HepG2 (cell line): ENCODE results near the gene JSRP1. TPM values are rescaled to one million over a fixed set of nuclear protein-coding genes. Genes with fewer than 3 reads are reported as not detected.

Experiments used
- GPN1 ChIP-seq: sonication (generic); formaldehyde crosslinking; IDR thresholded peaks from 2 replicates; pipeline ENCODE4 v1.5.1; 2020; ENCODE audit warnings: missing genetic modification reagents, borderline replicate concordance
- JUNB ChIP-seq: sonication (generic); formaldehyde crosslinking; IDR thresholded peaks from 2 replicates; pipeline ENCODE4 v1.8.0; 2022; ENCODE audit warnings: missing genetic modification reagents, mild to moderate bottlenecking, borderline replicate concordance
- KLF6 ChIP-seq: IDR thresholded peaks from 2 replicates; pipeline ENCODE4 v1.8.0; 2016; ENCODE audit warnings: missing biosample characterization, missing genetic modification reagents
- MXI1 ChIP-seq: IDR thresholded peaks from 3 replicates; pipeline ENCODE4 v1.6.1; 2012; ENCODE audit warnings: low read depth, low read length, inconsistent platforms, borderline replicate concordance
- NAIF1 ChIP-seq: sonication (generic); formaldehyde crosslinking; IDR thresholded peaks from 2 replicates; pipeline ENCODE4 v1.5.0; 2020; ENCODE audit warnings: mild to moderate bottlenecking, missing genetic modification reagents, borderline replicate concordance
- RFX3 ChIP-seq: IDR thresholded peaks from 2 replicates; pipeline ENCODE4 v1.6.1; 2016; ENCODE audit warnings: missing biosample characterization, missing genetic modification reagents
- TARDBP ChIP-seq: sonication (generic); formaldehyde crosslinking; IDR thresholded peaks from 2 replicates; pipeline ENCODE4 v1.8.0; 2022; ENCODE audit warnings: mild to moderate bottlenecking, missing genetic modification reagents
- TRIM24 ChIP-seq: sonication (generic); formaldehyde crosslinking; IDR thresholded peaks from 2 replicates; pipeline ENCODE4 v1.8.0; 2022; ENCODE audit warnings: mild to moderate bottlenecking, missing genetic modification reagents
- YEATS2 ChIP-seq: sonication (generic); formaldehyde crosslinking; IDR thresholded peaks from 2 replicates; pipeline ENCODE4 v1.4.0; 2020; ENCODE audit warnings: missing genetic modification reagents, borderline replicate concordance
- ZFP36 ChIP-seq: fragments of 150-350 bp; IDR thresholded peaks from 2 replicates; pipeline ENCODE4 v1.6.1; 2018; ENCODE audit warnings: borderline replicate concordance, low read length, low read depth; ENCODE audit not compliant: partially characterized antibody
- ZNF17 ChIP-seq: sonication (generic); formaldehyde crosslinking; IDR thresholded peaks from 2 replicates; pipeline ENCODE4 v1.5.0; 2020; ENCODE audit warnings: mild to moderate bottlenecking, missing genetic modification reagents
- ZNF253 ChIP-seq: sonication (generic); formaldehyde crosslinking; IDR thresholded peaks from 2 replicates; pipeline ENCODE4 v1.8.0; 2022; ENCODE audit warnings: mild to moderate bottlenecking, missing genetic modification reagents, borderline replicate concordance
- ZNF34 ChIP-seq: sonication (generic); formaldehyde crosslinking; IDR thresholded peaks from 2 replicates; pipeline ENCODE4 v1.4.0; 2020; ENCODE audit warnings: mild to moderate bottlenecking, missing genetic modification reagents, borderline replicate concordance
- ZNF629 ChIP-seq: sonication (generic); formaldehyde crosslinking; conservative IDR thresholded peaks from 2 replicates; pipeline ENCODE4 v1.5.0; 2020; ENCODE audit warnings: missing genetic modification reagents
- ZNF83 ChIP-seq: sonication (generic); formaldehyde crosslinking; IDR thresholded peaks from 2 replicates; pipeline ENCODE4 v1.4.0; 2020; ENCODE audit warnings: missing genetic modification reagents, mild to moderate bottlenecking, borderline replicate concordance
- ZSCAN20 ChIP-seq: sonication (generic); formaldehyde crosslinking; IDR thresholded peaks from 2 replicates; pipeline ENCODE4 v1.4.0; 2020; ENCODE audit warnings: missing genetic modification reagents, mild to moderate bottlenecking, borderline replicate concordance
- polyA plus RNA-seq, 8 experiments: library from polyadenylated mRNA; depleted of rRNA in 3 of 8; stranded (reverse) in 7 of 8; unstranded in 1 of 8; fragments of >200 nt; fragmentation: Illumina TruSeq in 4 of 8; extraction: Trizol in 4 of 8; gene quantifications; 2 replicates each; pipeline versions ENCODE4 v1.2.1 to v1.2.3, GENCODE V29; 2011 to 2016; ENCODE audit warnings: low read depth in 4 of 8, missing spikeins in 1 of 8, mixed read lengths in 1 of 8; ENCODE audit not compliant: insufficient read depth in 1 of 8
- total RNA-seq, 5 experiments: library from RNA; depleted of rRNA; stranded (reverse); fragments of >200 nt; fragmentation: Illumina TruSeq; extraction: Trizol; gene quantifications; 2 replicates each; pipeline ENCODE4 v1.2.3, GENCODE V29; 2016; ENCODE audit warnings: low read depth in 1 of 5
- TF ChIP-seq, protein P1 (sequence below): sonication (generic); formaldehyde crosslinking; IDR thresholded peaks from 2 replicates; pipeline ENCODE4 v1.5.1; 2020; ENCODE audit warnings: mild to moderate bottlenecking, missing genetic modification reagents
- TF ChIP-seq, protein P2 (sequence below): sonication (generic); IDR thresholded peaks from 2 replicates; pipeline ENCODE4 v1.6.1; 2016; ENCODE audit warnings: low read depth, borderline replicate concordance
- TF ChIP-seq, protein P3 (sequence below): sonication (generic); formaldehyde crosslinking; IDR thresholded peaks from 2 replicates; pipeline ENCODE4 v1.4.0; 2020; ENCODE audit warnings: low read depth, mild to moderate bottlenecking, missing genetic modification reagents
- TF ChIP-seq, protein P4 (sequence below): sonication (generic); formaldehyde crosslinking; IDR thresholded peaks from 2 replicates; pipeline ENCODE4 v1.8.1; 2023; ENCODE audit warnings: mild to moderate bottlenecking, missing genetic modification reagents
- TF ChIP-seq, protein P5 (sequence below): IDR thresholded peaks from 2 replicates; pipeline ENCODE4 v1.6.1; 2016; ENCODE audit warnings: low read depth, borderline replicate concordance
- TF ChIP-seq, protein P6 (sequence below): sonication (generic); formaldehyde crosslinking; IDR thresholded peaks from 2 replicates; pipeline ENCODE4 v1.5.0; 2020; ENCODE audit warnings: missing genetic modification reagents

The JSRP1 gene
- total and polyA plus RNA-seq, 2 of the 13 experiments (the other 11 are each of a cell fraction or from before 2014, with no cell fraction given): 0.16 to 0.38 TPM

DNA sequence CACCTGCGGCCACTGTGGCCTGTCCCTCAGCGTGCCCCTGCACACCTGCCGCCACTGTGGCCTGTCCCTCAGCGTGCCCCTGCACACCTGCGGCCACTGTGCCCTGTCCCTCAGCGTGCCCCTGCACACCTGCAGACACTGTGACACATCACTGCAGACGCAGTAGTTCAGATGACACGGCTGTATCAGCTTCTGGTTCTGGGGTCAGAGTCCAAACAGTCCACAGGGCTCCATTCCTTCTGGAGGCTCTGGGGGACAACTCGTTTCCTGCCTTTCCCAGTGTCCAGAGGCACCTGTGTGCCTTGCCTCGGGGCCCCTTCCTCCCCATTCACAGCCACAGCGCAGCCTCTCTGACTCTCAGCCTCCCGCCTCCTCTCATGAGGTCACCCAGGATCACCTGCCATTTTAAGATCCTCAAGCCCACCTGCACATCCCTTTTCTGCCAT lies 14.1 kb downstream of the JSRP1 start (continued):
- TF ChIP-seq TRIM24 (CRISPR knock-in tag): no peak
- TF ChIP-seq MXI1: peak; percentile 50; the same call in 1 of the 3 replicates
- TF ChIP-seq ZNF253 (CRISPR knock-in tag): no peak
- TF ChIP-seq NAIF1: no peak
- no peak for TF ChIP-seq ZSCAN20 (CRISPR knock-in tag)
- no peak for TF ChIP-seq RFX3
- peak; percentile 53; the same call in 1 of the 2 replicates for TF ChIP-seq TARDBP (CRISPR knock-in tag)
- TF ChIP-seq, protein P1, sequence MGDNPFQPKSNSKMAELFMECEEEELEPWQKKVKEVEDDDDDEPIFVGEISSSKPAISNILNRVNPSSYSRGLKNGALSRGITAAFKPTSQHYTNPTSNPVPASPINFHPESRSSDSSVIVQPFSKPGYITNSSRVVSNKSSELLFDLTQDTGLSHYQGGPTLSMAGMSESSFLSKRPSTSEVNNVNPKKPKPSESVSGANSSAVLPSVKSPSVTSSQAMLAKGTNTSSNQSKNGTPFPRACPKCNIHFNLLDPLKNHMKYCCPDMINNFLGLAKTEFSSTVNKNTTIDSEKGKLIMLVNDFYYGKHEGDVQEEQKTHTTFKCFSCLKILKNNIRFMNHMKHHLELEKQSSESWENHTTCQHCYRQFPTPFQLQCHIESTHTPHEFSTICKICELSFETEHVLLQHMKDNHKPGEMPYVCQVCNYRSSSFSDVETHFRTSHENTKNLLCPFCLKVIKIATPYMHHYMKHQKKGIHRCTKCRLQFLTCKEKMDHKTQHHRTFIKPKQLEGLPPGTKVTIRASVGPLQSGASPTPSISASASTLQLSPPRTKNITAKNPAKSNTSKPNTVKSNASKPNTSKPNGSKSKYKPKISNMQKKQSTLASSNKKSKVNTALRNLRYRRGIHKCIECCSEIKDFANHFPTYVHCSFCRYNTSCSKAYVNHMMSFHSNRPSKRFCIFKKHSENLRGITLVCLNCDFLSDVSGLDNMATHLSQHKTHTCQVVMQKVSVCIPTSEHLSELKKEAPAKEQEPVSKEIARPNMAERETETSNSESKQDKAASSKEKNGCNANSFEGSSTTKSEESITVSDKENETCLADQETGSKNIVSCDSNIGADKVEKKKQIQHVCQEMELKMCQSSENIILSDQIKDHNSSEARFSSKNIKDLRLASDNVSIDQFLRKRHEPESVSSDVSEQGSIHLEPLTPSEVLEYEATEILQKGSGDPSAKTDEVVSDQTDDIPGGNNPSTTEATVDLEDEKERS (CRISPR knock-in tag): no peak
- TF ChIP-seq KLF6 (CRISPR knock-in tag): no peak
- no peak for TF ChIP-seq ZNF34 (CRISPR knock-in tag)
- TF ChIP-seq, protein P2, sequence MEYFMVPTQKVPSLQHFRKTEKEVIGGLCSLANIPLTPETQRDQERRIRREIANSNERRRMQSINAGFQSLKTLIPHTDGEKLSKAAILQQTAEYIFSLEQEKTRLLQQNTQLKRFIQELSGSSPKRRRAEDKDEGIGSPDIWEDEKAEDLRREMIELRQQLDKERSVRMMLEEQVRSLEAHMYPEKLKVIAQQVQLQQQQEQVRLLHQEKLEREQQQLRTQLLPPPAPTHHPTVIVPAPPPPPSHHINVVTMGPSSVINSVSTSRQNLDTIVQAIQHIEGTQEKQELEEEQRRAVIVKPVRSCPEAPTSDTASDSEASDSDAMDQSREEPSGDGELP: peak; percentile 24; the same call in 1 of the 2 replicates
- TF ChIP-seq JUNB (CRISPR knock-in tag): no peak
- TF ChIP-seq YEATS2 (CRISPR knock-in tag): no peak
- TF ChIP-seq, protein P3, sequence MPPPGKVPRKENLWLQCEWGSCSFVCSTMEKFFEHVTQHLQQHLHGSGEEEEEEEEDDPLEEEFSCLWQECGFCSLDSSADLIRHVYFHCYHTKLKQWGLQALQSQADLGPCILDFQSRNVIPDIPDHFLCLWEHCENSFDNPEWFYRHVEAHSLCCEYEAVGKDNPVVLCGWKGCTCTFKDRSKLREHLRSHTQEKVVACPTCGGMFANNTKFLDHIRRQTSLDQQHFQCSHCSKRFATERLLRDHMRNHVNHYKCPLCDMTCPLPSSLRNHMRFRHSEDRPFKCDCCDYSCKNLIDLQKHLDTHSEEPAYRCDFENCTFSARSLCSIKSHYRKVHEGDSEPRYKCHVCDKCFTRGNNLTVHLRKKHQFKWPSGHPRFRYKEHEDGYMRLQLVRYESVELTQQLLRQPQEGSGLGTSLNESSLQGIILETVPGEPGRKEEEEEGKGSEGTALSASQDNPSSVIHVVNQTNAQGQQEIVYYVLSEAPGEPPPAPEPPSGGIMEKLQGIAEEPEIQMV (CRISPR knock-in tag): no peak
- TF ChIP-seq ZNF17: no peak
- no peak for TF ChIP-seq ZNF83
- TF ChIP-seq, protein P4, sequence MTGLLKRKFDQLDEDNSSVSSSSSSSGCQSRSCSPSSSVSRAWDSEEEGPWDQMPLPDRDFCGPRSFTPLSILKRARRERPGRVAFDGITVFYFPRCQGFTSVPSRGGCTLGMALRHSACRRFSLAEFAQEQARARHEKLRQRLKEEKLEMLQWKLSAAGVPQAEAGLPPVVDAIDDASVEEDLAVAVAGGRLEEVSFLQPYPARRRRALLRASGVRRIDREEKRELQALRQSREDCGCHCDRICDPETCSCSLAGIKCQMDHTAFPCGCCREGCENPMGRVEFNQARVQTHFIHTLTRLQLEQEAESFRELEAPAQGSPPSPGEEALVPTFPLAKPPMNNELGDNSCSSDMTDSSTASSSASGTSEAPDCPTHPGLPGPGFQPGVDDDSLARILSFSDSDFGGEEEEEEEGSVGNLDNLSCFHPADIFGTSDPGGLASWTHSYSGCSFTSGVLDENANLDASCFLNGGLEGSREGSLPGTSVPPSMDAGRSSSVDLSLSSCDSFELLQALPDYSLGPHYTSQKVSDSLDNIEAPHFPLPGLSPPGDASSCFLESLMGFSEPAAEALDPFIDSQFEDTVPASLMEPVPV: no peak
- TF ChIP-seq, protein P5, sequence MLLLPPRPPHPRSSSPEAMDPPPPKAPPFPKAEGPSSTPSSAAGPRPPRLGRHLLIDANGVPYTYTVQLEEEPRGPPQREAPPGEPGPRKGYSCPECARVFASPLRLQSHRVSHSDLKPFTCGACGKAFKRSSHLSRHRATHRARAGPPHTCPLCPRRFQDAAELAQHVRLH: no peak
- TF ChIP-seq ZNF629: no peak
- no peak for TF ChIP-seq GPN1 (CRISPR knock-in tag)
- TF ChIP-seq, protein P6, sequence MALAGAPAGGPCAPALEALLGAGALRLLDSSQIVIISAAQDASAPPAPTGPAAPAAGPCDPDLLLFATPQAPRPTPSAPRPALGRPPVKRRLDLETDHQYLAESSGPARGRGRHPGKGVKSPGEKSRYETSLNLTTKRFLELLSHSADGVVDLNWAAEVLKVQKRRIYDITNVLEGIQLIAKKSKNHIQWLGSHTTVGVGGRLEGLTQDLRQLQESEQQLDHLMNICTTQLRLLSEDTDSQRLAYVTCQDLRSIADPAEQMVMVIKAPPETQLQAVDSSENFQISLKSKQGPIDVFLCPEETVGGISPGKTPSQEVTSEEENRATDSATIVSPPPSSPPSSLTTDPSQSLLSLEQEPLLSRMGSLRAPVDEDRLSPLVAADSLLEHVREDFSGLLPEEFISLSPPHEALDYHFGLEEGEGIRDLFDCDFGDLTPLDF (CRISPR knock-in tag): no peak
- no peak for TF ChIP-seq ZFP36
